PFSK-1 (cell line): Measurements from ENCODE around the gene CAMKMT.

Experiments
- FOXP2 ChIP-seq: optimal IDR thresholded peaks from 2 replicates; pipeline ENCODE3; 2011; ENCODE audit warnings: borderline replicate concordance, control low read depth, inconsistent platforms; ENCODE audit not compliant: insufficient read depth; ENCODE audit errors: extremely low read length, extremely low read depth
- POLR2AphosphoS5 ChIP-seq: IDR thresholded peaks from 2 replicates; pipeline ENCODE4 v1.6.1; 2012; ENCODE audit warnings: low read depth, mild to moderate bottlenecking, control low read depth, low read length, moderate library complexity
- REST ChIP-seq, 2 experiments: IDR thresholded peaks; 2 replicates each; pipeline versions ENCODE4 v1.6.1 to v1.8.0; 2011 to 2012; ENCODE audit warnings: low read depth in 2 of 2, low read length in 2 of 2, control low read depth in 1 of 2, inconsistent platforms in 1 of 2, mild to moderate bottlenecking in 1 of 2, moderate library complexity in 1 of 2; ENCODE audit not compliant: insufficient read depth in 1 of 2
- SIN3A ChIP-seq: IDR thresholded peaks from 2 replicates; pipeline ENCODE4 v1.6.1; 2012; ENCODE audit warnings: mild to moderate bottlenecking, low read length, moderate library complexity, borderline replicate concordance; ENCODE audit not compliant: insufficient read depth
- TAF1 ChIP-seq: IDR thresholded peaks from 2 replicates; pipeline ENCODE4 v1.6.1; 2012; ENCODE audit warnings: low read length, control low read depth, borderline replicate concordance; ENCODE audit not compliant: insufficient read depth

Gene CAMKMT

GRCh38 chr2:44813658-44814057, 451.9 kb downstream of the CAMKMT start:
- TF ChIP-seq REST (IDR thresholded peaks at IDR 0.05; ENCODE audit: insufficient read depth in 1 of 2, low read depth in 2 of 2, low read length in 2 of 2) (no peak), POLR2AphosphoS5 (no peak), SIN3A (no peak), TAF1 (no peak), FOXP2 (no peak)

GRCh38 chr2:44817256-44817655, 455.5 kb downstream of the CAMKMT start:
- TF ChIP-seq POLR2AphosphoS5 (no peak), FOXP2 (no peak)

GRCh38 chr2:44817673-44818335, 456.1 kb downstream of the CAMKMT start:
- TF ChIP-seq FOXP2 (no peak), POLR2AphosphoS5 (no peak), TAF1 (no peak), SIN3A (no peak), REST (IDR thresholded peaks at IDR 0.05; ENCODE audit: insufficient read depth in 1 of 2, low read depth in 2 of 2, low read length in 2 of 2) (no peak)

GRCh38 chr2:44819061-44819460, 457.3 kb downstream of the CAMKMT start:
- TF ChIP-seq POLR2AphosphoS5 (no peak), FOXP2 (no peak), REST (IDR thresholded peaks at IDR 0.05; ENCODE audit: insufficient read depth in 1 of 2, low read depth in 2 of 2, low read length in 2 of 2) (no peak), SIN3A (no peak), TAF1 (no peak)

GRCh38 chr2:44821500-44821899, 459.8 kb downstream of the CAMKMT start:
- TF ChIP-seq TAF1 (no peak), POLR2AphosphoS5 (no peak), REST (IDR thresholded peaks at IDR 0.05; ENCODE audit: insufficient read depth in 1 of 2, low read depth in 2 of 2, low read length in 2 of 2) (no peak), SIN3A (no peak), FOXP2 (no peak)
